Glomerular endothelial cell (primary cell): Measurements from ENCODE around the gene CIB1. TPM values are rescaled to one million over a fixed set of nuclear protein-coding genes. Genes with fewer than 3 reads are reported as not detected.
"Not testable (repeated sequence)": the region's sequence is repeated elsewhere in the genome, so short reads cannot be mapped to it uniquely, and the experiment has no call there.

ENCODE experiments used
- DNase-seq: peaks from one replicate; pipeline ENCODE4 v3.0.0-alpha.2; 2011; ENCODE audit warnings: low read depth, low spot score; ENCODE audit errors: extremely low read depth
- total RNA-seq: library from RNA; depleted of rRNA; stranded (reverse); fragments of >200 nt; gene quantifications from 2 replicates; pipeline ENCODE4 v1.2.3, GENCODE V29; 2015

CIB1 gene
- total RNA-seq, 1 donor from 2014 or later: 44.9 TPM

DNA sequence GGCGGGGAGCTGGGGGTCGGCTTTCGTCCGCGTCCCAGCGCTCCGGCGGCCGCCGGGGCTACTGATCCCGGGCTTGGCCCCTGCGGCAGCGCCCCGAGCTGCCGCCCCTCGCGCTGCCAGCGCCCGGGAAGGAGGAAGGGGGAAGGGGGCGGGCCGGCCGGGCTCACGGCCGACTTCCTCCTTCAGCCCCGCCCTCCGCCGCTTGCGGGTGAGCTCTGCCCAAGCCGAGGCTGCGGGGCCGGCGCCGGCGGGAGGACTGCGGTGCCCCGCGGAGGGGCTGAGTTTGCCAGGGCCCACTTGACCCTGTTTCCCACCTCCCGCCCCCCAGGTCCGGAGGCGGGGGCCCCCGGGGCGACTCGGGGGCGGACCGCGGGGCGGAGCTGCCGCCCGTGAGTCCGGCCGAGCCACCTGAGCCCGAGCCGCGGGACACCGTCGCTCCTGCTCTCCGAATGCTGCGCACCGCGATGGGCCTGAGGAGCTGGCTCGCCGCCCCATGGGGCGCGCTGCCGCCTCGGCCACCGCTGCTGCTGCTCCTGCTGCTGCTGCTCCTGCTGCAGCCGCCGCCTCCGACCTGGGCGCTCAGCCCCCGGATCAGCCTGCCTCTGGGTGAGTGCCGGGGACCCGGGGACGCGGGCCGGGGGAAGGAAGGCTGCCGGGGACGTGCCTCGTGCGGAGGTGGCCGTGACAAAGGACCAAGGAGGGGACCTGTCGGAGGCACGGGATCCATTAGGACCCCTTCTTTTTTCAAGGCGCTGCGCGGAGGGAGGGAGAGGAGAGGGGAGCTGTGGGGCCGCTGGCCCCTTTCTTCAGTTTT, 32.4 kb downstream of the CIB1 start, which contains the start of gene SEMA4B:
Gene SEMA4B, plus strand, starts transcription at position 201 of the 814 bp plus-strand sequence. Its CDS starts 249 bp downstream, at position 450.
- DNase-seq: no peak

DNA sequence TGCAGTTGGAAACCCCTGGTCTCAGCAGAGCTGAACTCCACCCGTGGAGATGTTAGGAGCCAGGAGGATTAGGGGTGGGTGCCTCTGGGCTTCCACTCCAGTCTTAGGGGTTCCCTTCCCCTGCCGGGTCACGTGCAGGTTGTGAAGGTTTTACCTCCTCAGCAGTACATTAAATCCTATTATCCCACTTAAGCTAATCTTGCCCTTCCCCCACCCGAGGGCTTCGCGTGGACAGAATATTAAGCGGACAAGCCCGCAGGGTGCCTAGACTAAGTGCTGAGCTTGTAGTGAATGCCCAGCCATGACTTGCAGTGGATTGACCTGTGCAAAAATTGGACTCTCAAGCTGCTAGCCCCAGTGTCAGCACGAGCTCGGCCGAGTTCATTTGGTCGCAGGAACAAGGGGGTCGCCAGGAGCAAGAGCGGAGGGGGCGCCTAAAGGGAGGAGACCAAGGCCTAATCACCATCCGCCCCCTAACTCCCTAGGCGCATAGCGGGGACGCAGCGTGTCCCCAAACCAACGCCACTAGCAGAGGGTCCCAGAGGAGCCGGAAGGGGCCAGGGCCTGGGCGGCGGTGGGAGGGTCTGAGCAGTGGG, 33.1 kb downstream of the CIB1 start:
- no peak for DNase-seq

DNA sequence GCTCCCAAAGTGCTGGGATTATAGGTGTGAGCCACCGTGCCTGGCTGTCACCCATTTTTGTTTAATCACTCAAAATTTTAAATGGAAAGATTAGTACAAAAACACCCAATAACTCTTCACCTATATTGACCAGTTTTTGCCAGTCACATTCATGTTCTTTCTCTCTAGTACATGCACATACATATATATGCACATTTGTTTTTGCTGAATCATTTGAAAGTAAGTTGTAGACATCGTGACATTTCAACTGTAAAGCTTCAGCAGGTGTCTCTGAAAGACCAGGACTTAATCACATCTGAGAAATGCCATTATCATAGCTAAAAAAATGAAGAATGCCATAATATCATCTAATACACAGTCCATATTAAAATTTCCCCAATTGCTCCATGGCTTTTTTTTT, 39.1 kb downstream of the CIB1 start:
- no peak for DNase-seq

DNA sequence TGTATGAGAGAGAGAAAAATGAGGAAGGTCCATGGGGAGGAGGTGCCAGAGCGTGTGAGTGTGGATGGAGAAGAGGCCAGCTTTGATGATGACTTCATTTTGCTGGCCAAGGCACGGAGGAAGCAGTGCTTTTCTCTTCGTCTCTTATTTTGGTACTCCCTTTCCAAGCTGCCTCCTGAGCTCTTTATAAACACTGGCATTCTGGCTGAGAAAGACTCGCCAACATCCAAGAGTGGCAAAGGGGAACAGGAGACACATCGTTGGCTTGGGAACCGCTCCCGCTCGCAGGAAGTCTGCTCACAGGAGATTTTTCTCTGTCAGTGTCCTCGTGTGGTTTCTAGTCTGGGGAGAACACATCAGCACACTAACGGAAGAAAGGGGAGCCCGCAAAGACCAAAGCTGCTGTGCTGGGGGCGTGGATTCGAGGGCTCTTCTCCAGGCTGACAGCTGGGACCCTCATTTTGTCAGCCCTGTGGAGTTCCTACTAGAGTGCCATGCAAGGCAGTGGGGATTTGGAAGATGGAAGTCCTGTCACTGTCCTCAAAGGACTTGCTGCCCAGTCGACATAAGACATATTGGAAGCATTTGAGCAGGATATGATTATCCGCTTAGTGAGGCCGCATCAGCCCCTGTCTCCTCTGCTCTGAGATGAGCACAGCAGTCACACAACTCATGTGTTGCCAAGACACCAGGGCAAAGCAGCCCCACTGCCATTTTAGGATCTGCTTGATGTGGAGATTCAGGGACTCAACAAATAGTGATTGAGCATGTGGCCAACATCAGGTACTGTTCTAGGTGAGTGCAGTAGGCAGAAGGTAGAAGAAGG, 40.6 kb downstream of the CIB1 start:
- no peak for DNase-seq

DNA sequence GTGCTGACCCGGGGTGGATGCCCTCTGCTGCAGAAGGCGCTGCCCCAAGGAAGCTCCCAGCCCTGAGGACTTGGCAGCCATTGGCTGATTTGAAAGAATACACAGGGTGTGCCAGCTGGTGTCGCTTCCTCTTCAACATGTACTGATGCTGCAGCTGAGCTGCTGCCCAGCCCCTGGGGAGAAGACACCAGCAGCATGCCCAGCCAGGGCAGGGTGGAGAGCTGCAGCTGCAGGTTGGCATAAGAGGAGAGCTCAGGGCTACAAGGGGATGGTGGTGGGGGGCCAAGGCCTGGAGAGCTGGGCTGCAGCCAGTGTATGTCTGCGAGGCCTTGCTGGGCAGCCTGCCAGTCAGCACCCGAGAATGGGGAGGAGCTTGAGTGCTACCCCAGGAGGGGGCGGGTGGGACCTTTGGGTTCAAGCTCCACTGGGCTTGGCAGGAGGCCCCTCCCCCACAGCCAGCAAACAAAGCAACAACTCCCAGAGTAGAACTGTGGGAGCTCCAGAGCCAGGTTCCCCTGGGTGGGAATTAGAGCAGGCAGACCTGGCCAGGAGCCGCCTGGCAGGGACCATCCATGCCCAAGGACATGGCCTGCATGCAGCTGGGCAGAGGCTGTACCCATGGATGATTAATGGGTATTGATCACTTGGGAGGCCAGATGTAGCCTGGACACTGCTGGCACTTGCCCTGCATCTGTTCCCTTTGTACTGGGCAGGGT, 41.8 kb downstream of the CIB1 start:
- DNase-seq: no peak

DNA sequence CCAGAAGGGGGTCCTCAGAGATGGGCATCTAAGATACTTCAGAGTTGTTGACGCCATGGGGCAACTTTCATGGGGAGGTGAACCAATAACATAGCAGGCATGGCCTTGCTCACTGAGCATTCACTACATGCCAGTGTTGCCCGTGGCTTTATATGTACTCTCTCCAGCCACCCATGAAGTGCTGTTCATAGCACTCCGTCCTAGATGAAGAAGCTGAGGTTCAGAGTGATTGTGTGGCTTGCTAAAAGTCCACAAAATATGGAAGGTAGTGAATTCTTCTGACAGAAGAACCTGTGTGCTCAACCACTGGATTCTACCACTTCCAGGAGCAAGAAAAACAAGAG, 42.4 kb downstream of the CIB1 start:
- no peak for DNase-seq

DNA sequence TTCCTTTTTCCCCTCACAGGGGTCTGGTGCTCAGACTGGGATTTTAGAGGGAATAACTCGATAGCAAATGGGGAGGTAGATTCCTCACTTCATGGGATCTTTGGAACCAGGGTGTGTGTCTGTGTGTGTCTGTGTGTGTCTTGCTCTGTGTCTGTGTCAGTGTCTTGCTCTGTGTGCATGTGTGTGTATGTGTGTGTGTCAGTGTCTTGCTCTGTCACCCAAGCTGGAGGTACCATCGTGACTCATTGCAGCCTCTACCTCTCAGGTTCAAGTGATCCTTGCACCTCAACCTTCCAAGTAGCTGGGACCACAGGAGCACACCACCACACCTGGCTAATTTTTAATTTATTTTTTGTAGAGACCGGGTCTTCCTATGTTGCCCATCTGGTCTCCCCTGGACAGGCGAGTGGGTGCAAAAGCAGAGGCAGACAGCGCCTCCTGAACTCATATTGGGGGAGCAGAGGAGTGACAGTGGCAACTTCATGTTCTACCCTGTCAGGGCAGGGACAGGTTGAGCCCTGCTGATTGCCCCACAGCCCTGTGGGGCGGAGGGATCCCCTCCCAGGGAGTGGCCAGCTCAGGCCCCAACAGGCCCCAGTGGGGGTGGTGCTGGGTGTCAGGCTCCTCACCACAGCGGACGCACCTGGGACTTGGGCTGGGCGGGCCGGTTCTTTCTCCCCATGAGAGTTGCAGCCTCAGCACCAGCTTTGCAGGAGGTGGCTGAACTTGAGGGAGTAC, 43.0 kb downstream of the CIB1 start:
- DNase-seq: no peak

DNA sequence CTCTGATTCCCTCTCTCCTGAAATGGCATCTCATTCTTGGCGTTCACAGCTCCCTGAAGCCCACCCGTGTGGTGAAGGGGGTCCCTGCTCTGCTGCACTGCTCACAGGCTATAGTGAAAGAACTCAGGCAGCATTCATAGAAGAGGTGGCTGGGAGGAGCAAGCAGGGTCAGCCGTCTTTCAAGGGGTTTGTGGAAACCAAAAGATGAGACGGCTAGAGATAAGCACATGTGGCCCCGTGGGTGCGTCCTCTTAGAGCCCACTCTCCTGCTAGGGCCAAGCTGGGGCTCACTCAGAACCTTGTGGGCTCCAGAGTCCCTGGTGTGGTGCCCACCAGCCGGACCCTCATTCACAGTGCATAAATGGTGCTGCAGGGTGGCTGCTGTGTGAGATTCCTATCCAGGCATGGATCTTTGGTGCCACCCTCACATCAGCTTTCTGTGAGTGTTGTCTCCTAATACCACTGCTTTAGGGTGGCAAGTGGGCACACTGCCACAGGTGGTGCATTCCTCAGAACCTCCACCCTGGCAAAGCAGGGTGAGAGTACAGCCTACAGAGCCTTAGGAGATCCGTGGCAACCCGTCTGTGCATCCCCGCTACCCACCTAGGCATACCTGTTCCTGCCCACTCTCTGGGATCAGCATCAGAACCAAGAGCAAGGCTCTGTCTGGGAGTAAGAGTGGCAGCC, 43.8 kb downstream of the CIB1 start:
- no peak for DNase-seq

DNA sequence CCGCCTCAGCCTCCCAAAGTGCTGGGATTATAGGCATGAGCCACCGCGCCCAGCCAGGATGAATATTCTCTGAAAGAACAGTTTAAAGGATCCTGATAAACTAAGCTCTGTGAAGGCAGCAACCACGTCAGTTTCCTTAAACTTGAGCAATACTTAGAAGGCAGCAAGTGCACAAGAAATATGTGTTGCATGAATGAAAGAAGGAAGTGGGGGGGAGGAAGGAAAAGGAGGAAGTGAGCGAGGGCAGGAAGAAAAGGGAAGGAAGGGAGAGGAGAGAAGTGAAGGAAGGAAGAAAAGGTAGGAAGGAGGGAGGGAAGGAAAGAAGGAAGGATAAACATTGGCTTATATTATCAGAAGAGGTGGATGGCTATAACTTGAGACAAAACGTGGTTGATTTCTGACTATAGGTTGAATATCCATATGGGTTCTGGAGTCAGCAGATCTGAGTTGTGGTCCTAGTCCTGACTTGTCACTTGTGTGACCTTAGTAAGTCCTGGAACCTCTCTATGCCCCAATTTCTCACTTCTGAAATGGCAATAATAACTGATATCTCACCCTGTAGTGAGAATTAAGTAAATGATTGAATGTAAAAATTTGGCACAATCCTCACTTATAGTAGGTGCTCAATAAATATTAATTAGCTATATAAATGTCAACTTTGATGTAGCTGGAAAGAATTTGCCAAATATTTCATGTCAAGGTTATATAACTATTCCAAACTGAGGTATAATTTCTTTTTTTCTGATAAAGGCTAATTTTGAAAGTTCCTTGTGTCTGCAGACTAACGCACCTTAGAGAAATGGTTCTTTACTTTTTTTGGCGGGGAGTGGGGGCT, 44.6 kb downstream of the CIB1 start:
- DNase-seq: no peak

DNA sequence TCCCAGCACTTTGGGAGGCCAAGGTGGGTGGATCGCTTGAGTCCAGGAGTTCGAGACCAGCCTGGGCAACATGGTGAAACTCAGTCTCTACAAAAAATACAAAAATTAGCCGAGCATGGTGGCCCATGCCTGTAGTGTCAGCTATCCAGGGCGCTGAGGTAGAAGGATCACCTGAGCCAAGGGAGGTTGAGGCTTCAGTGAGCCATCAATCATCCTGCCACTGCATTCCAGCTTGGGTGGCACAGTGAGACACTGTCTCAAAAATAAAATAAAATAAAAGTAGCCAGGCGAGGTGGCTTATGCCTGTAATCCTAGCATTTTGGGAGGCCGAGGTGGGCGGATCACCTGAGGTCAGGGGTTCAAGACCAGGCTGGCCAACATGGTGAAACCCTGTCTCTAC, 45.7 kb downstream of the CIB1 start:
- DNase-seq: not testable (repeated sequence)

DNA sequence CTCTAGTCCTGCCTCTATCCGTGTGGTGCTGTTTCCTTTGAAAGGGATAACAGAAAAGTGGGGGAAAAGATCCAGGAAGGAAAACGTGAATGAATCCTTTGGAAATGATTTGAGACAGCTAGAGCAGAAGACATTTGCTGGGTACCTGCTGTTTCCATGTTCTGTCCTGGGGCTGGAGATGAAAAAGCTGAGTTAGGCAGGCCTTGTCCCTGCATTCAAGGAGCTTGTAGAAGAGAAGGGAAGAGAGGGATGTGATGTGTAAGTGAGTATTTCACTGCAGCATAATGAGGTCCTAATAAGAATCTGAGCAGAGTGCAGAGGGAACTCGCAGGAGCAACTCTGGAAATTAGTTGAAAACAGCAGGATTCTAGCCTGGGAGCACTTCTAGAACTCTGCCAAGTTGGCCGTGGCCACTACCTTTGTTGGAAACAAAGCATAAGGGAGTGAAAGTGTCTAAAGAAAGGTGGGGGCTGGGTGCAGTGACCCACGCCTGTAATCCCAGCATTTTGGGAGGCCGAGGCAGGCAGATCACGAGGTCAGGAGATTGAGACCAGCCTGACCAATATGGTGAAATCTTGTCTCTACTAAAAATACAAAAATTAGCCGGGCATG, 46.4 kb downstream of the CIB1 start:
- no peak for DNase-seq

DNA sequence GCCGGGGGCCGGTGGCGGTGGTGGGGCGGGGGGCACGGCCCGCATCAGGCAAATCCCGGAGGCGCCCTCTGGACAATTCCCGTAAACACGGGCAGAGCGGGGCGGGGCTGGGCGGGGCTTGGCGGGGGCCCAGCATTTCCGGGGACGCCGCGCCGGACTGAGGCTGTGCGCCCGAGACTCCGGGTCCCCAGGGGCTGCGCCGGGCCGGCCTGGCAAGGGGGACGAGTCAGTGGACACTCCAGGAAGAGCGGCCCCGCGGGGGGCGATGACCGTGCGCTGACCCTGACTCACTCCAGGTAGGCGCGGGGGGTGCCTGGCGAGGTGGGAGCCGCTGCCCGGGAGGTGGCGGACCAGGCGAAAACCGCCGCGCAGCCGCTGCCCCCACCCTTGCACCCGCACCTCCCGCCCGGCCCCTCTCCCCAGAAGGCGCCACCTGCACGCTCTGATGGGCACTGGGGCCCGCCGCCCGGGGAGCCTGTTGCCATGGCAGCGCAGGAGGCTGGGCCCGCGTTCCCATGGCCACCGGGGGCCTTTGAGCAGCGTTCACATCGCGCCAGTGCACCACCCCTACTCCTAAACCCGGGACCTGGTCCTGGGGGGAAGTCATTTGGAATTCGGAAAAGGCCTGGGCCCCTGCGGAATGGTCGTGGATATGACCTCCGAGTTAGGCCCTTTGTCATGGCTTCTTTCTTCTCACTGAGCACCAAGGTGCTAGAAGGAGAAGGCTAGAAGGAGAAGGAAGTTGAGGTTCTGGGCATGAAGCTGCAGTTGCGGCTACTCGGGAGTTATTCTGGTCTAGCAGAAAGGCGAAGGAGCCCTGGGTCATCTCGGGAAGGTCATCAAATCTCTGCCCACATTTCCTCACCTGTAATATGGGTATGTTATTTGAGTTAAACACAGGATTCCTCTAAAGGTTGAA, 48.7 kb downstream of the CIB1 start:
- no peak for DNase-seq

DNA sequence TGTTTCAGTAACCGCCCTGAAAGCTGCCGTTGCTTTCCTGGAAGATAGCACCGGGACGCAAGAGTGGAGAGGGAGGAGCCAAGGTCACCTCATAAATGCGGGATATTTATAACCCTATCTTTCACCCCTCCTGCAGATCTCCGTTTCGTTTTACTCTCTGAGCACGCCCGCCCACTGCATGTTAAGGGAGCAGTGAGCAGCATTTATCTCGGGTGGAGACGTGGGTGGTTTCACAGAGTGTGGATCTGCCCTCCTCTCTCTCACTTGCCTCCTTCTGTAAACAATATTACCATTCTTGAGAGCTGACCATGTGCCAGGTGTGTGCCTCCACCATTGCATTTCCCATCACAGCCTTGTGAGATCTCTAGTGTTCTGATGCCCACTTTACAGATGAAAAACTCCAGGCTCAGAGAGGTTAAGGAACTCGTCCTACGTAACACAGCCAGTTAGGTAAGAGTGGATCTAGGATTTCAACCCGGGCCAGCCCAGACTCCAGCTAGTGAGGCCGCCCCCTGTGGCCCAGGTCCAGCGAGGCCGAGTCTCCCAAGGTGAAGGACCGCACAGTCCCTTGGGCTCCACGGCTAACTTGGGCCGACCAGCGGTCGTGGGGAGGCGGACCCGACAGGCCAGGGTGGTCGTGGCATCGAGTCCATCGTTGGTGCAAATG, 49.5 kb downstream of the CIB1 start:
- no peak for DNase-seq

DNA sequence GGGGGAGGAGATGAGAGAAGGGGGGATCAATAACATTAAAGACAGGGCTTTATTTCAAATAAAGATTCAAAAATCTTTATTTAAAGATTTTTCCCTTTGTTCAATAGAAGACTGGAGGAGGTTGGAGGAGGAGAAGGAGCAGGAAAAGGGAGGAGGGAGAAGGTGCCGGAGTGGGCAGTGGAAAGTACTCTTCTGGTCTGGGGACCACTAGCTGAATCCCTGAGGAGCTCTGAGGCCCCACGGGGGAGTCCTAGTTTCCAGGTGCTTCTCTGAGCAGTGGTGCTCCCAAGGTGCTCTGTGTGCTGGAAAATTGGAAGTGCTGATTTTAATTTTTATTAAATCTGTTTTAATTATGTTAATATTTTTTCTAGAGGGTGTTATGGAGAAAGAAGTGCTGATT, 52.0 kb downstream of the CIB1 start:
- DNase-seq: no peak
